OCI-LY1 (cell line): ENCODE data around the gene MAP2.

Source experiments
- H2AFZ ChIP-seq: fragments of 200-600 bp; sonication (generic), shearing (Covaris generic); 2 replicates; pipeline ENCODE4 v1.6.0; 2014; ENCODE audit warnings: antibody characterized with exemption, mild to moderate bottlenecking, low read length
- H3F3A ChIP-seq: fragments of 200-600 bp; sonication (generic), shearing (Covaris generic); 2 replicates; pipeline ENCODE4 v1.6.0; 2014; ENCODE audit warnings: mild to moderate bottlenecking, antibody characterized with exemption, low read length, moderate library complexity; ENCODE audit not compliant: insufficient read depth
- H3K27ac ChIP-seq: fragments of 200-600 bp; sonication (generic); 2 replicates; pipeline ENCODE4 v1.5.1; 2014; ENCODE audit warnings: low read length, mixed run types, mild to moderate bottlenecking, low read depth; ENCODE audit not compliant: poor library complexity, severe bottlenecking
- H3K27me3 ChIP-seq: fragments of 200-600 bp; sonication (generic); 2 replicates; pipeline ENCODE4 v1.6.0; 2014; ENCODE audit warnings: antibody characterized with exemption, mild to moderate bottlenecking, low read length, moderate library complexity; ENCODE audit not compliant: insufficient read depth
- H3K36me3 ChIP-seq: fragments of 200-600 bp; sonication (generic); 2 replicates; pipeline ENCODE4 v1.6.1; 2014; ENCODE audit warnings: mild to moderate bottlenecking, antibody characterized with exemption, low read length, moderate library complexity, mixed read lengths; ENCODE audit not compliant: insufficient read depth
- H3K4me1 ChIP-seq: fragments of 200-600 bp; sonication (generic); 2 replicates; pipeline ENCODE4 v1.5.1; 2014; ENCODE audit warnings: mild to moderate bottlenecking, low read length, moderate library complexity; ENCODE audit not compliant: insufficient read depth, severe bottlenecking
- H3K4me2 ChIP-seq: fragments of 200-600 bp; sonication (generic), shearing (Covaris generic); 2 replicates; pipeline ENCODE4 v1.6.1; 2014; ENCODE audit warnings: low read length
- H3K4me3 ChIP-seq: fragments of 200-600 bp; sonication (generic); 2 replicates; pipeline ENCODE4 v1.5.1; 2014; ENCODE audit warnings: low read length, low read depth, mild to moderate bottlenecking, mixed read lengths; ENCODE audit not compliant: poor library complexity, severe bottlenecking
- H3K79me2 ChIP-seq: fragments of 200-600 bp; shearing (Covaris generic); 2 replicates; pipeline ENCODE4 v1.6.1; 2016; ENCODE audit warnings: mixed run types, low read length, mixed read lengths; ENCODE audit not compliant: insufficient read depth
- H3K9ac ChIP-seq: fragments of 200-600 bp; sonication (generic), shearing (Covaris generic); 2 replicates; pipeline ENCODE4 v1.6.1; 2014; ENCODE audit warnings: mild to moderate bottlenecking, low read length, mixed read lengths
- H3K9me2 ChIP-seq: fragments of 200-600 bp; sonication (generic), shearing (Covaris generic); 2 replicates; pipeline ENCODE4 v1.6.1; 2014; ENCODE audit warnings: low read depth, mild to moderate bottlenecking, low read length, mixed read lengths
- H3K9me3 ChIP-seq: fragments of 200-600 bp; shearing (Covaris generic); 2 replicates; pipeline ENCODE4 v1.6.1; 2014; ENCODE audit warnings: low read length, mixed read lengths
- H4K20me1 ChIP-seq: fragments of 200-600 bp; sonication (generic), shearing (Covaris generic); 2 replicates; pipeline ENCODE4 v1.6.0; 2016; ENCODE audit warnings: mild to moderate bottlenecking, low read length; ENCODE audit not compliant: insufficient read depth
- EZH2 ChIP-seq: fragments of 200-600 bp; sonication (generic), shearing (Covaris generic); IDR thresholded peaks from 2 replicates; pipeline ENCODE4 v1.8.0; 2017; ENCODE audit warnings: borderline replicate concordance, mixed run types, mild to moderate bottlenecking, antibody characterized with exemption, low read length, moderate library complexity, mixed read lengths
- TF ChIP-seq, protein P1 (sequence below): fragments of 200-600 bp; sonication (generic), shearing (Covaris generic); IDR thresholded peaks from 2 replicates; pipeline ENCODE4 v1.5.1; 2017; ENCODE audit warnings: mild to moderate bottlenecking, antibody characterized with exemption, low read length, moderate library complexity, mixed read lengths

The MAP2 gene

DNA sequence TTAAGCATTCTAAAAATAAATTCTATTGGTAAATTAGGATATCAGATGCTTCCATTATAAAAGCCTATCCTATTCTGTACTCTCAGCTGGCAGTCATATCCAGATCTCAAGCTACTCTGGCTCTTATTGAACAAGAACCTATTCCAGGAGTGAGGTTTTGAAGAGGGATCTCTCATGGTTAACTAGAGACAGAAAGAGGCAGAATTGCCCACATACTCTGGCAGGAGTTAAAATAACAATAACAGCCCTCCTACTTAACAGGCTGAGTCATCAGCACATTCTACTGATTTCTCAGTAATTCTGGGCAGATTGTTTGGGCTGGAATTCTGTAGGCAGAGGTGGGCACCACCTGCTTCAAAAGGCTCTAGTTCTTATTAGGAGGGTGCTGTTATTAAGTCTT, 205.8 kb downstream of the MAP2 start:
- TF ChIP-seq, protein P1, sequence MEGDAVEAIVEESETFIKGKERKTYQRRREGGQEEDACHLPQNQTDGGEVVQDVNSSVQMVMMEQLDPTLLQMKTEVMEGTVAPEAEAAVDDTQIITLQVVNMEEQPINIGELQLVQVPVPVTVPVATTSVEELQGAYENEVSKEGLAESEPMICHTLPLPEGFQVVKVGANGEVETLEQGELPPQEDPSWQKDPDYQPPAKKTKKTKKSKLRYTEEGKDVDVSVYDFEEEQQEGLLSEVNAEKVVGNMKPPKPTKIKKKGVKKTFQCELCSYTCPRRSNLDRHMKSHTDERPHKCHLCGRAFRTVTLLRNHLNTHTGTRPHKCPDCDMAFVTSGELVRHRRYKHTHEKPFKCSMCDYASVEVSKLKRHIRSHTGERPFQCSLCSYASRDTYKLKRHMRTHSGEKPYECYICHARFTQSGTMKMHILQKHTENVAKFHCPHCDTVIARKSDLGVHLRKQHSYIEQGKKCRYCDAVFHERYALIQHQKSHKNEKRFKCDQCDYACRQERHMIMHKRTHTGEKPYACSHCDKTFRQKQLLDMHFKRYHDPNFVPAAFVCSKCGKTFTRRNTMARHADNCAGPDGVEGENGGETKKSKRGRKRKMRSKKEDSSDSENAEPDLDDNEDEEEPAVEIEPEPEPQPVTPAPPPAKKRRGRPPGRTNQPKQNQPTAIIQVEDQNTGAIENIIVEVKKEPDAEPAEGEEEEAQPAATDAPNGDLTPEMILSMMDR, result no peak
- no peak for TF ChIP-seq EZH2
- H3K27me3 ChIP-seq, result no peaks in the 10 kb centered on the region
- H3K4me1 ChIP-seq, result peaks cover 6% of the 10 kb centered on the region
- no peak overlapping the region for H3K9ac ChIP-seq
- H3F3A ChIP-seq, result no peaks in the 10 kb centered on the region
- H3K36me3 ChIP-seq, result no peaks in the 10 kb centered on the region
- H3K27ac ChIP-seq, result no peak overlapping the region
- H4K20me1 ChIP-seq, result no peaks in the 10 kb centered on the region
- H3K9me3 ChIP-seq, result no peaks in the 10 kb centered on the region
- H3K79me2 ChIP-seq, result no peaks in the 10 kb centered on the region
- H3K9me2 ChIP-seq, result no peaks in the 10 kb centered on the region
- H2AFZ ChIP-seq, result no peak overlapping the region
- H3K4me2 ChIP-seq, result no peak overlapping the region
- no peak overlapping the region for H3K4me3 ChIP-seq

DNA sequence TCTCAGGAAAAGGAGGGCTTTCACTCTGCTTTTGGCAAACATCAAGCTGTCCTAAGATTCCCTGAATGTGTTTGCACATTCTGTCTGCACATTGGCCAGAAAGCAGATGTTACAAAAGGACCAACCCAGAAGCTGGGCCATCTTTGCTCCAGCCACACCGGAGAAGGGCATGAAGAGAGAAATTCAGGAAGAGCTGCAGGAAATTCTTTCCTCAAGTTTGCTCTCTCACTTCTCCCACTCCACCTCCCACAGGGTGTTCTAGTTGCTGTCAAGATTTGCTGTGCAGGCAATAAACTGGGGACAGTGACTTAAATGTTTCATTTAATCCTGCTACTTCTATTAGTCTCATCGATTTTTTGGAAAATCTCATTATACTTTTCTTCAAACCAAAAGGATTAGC, 210.1 kb downstream of the MAP2 start:
- H3K9me3 ChIP-seq, result no peaks in the 10 kb centered on the region
- no peak overlapping the region for H3K4me2 ChIP-seq
- no peaks in the 10 kb centered on the region for H3F3A ChIP-seq
- no peak overlapping the region for H3K27ac ChIP-seq
- no peak overlapping the region for H2AFZ ChIP-seq
- no peaks in the 10 kb centered on the region for H3K27me3 ChIP-seq
- H4K20me1 ChIP-seq, result no peaks in the 10 kb centered on the region
- peaks cover 6% of the 10 kb centered on the region for H3K4me1 ChIP-seq
- no peaks in the 10 kb centered on the region for H3K79me2 ChIP-seq
- H3K9ac ChIP-seq, result no peak overlapping the region
- TF ChIP-seq EZH2, result no peak
- TF ChIP-seq, protein P1, result no peak
- H3K9me2 ChIP-seq, result no peaks in the 10 kb centered on the region
- no peaks in the 10 kb centered on the region for H3K36me3 ChIP-seq
- H3K4me3 ChIP-seq, result no peak overlapping the region

DNA sequence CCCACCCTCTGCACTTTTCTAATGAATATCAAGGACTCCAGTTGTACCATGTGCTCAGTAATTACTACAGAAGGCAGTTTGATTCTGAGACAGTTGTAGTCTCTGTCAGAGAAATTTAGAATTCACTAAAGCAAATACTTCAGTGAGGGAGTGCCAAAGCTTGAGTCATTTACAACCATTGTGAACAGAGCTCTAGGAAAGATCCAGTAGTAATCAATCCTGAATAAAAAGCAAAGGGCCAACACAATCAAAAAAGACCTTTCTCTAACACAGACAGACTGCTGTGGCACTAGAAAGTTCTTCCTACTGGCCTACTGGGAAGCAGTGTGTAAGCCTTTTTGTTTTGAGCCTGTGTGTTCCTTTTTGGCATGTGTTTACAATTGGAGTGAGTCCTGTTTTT, 212.2 kb downstream of the MAP2 start:
- H4K20me1 ChIP-seq, result no peaks in the 10 kb centered on the region
- TF ChIP-seq EZH2, result no peak
- TF ChIP-seq, protein P1, result no peak
- no peaks in the 10 kb centered on the region for H3F3A ChIP-seq
- peaks cover 6% of the 10 kb centered on the region for H3K4me1 ChIP-seq
- H3K36me3 ChIP-seq, result no peaks in the 10 kb centered on the region
- H3K27me3 ChIP-seq, result no peaks in the 10 kb centered on the region
- no peak overlapping the region for H3K4me3 ChIP-seq
- H3K9me2 ChIP-seq, result no peaks in the 10 kb centered on the region
- no peaks in the 10 kb centered on the region for H3K79me2 ChIP-seq
- no peak overlapping the region for H3K4me2 ChIP-seq
- H3K9ac ChIP-seq, result no peak overlapping the region
- H3K9me3 ChIP-seq, result no peaks in the 10 kb centered on the region
- no peak overlapping the region for H3K27ac ChIP-seq
- no peak overlapping the region for H2AFZ ChIP-seq
